Putamen (tissue), 1 donor: ENCODE data around the gene FN1.
"Not testable (repeated sequence)": the region's sequence is repeated elsewhere in the genome, so short reads cannot be mapped to it uniquely, and the experiment has no call there.

Experiments
- DNase-seq: peaks from one replicate; pipeline ENCODE4 v3.0.0-alpha.2; 2016; ENCODE audit warnings: low spot score

FN1 gene

DNA sequence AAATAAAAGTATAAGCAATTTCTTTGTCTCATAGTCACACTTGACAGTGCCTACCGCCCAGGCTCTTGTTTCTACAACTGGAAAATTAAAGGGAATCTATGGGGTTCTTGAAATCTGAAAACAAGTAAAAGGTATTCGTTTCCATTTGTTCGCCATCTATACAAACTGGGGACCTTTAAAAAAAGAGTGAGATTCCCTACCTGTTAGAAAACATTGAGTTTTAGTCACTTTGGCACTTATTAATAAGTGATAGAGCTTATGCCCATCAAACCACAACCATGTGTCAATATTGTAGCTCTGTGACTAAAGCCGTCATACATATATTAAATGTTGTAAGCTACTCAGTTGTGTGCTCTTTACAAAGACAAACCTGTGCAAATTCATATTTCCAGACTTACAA is 13.2 kb downstream of the FN1 start:
- DNase-seq, result no peak

DNA sequence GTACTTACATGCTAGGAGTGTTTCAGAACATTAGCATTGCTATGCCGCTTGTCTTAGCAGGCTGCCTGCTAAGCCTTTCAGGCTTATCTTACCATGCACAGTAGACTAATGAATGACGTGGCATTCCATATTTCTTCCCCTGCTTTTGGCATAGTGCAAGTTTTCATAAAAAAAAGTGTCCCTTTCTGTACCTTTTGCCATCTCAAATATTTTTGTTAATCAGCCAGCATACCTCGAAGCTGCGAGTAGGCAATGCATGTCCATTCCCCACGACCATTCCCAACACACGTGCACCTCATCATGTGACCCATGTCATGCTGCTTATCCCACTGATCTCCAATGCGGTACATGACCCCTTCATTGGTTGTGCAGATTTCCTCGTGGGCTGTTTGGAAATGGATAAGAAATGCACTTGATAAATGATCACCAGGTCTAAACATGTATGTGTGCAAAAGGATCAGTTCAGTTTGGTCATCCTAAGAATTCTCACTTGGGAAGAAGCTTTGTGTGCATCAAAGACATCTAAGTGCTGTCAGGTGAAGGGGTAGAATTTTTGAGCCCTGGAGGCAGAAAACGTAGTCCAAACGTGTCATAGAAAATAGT is 13.9 kb downstream of the FN1 start:
- DNase-seq, result no peak

DNA sequence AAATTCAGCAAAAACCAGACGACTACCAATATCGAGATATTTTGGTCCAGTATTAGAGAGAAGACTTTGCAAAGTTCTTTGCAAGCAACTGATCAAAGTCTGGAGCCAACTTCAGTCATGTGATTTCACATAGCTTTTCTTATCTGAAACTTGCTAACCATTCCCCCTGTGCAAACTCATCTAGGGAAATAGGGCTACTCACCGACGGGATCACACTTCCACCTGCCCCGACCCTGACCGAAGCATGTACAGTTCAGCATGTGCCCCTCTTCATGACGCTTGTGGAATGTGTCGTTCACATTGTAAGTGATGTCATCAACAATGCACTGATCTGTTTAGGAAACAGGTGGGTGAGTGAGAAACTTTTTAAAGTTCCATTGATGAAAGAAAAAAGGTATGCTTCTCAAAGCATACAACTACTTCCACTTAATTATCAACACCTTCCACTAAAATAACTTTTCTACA is 15.4 kb downstream of the FN1 start:
- DNase-seq, result no peak

DNA sequence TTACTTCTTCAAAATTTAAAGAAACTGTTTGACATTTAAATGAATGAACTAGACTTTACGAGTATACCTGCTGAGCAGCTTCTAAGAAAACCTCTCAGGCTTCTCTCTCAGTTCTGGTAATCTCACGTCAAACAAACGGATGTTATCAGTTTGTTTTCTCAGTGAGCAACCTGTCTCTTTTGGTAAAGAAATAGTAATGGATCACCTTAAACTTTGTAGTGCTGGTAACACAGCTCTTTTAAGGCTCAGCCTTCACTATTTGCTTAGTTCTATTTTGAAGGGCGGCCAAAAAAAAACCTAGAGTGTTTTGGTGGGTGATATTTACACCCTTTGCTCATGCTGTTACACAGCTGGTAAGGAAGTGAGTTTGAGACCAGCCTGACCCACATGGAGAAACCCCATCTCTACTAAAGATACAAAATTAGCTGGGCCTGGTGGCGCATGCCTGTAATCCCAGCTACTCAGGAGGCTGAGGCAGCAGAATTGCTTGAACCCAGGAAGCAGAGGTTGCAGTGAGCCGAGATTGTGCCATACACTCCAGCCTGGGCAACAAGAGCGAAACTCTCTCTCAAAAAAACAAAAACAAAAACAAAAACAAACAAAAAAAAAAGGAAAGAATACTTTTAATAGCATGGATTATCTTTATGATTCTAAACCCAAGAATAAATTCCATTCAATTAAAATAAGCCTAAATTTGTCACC is 15.9 kb downstream of the FN1 start:
- DNase-seq, result no peak

DNA sequence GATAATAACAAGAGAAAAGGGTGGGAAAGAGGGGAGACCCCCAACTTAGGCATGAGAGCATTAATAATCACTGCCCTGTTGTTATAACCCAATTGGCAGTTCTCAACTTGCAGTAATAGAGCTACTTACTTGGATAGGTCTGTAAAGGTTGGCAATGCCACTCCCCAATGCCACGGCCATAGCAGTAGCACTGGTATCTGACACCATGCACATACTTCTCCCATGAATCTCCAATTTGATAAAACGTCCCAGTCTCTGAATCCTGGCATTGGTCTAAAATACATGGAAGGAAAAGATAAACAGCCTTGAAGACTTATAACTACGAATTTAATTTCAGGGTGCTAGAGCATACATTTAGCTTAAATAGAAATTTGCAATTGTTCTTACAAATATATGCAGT is 16.8 kb downstream of the FN1 start:
- no peak for DNase-seq

DNA sequence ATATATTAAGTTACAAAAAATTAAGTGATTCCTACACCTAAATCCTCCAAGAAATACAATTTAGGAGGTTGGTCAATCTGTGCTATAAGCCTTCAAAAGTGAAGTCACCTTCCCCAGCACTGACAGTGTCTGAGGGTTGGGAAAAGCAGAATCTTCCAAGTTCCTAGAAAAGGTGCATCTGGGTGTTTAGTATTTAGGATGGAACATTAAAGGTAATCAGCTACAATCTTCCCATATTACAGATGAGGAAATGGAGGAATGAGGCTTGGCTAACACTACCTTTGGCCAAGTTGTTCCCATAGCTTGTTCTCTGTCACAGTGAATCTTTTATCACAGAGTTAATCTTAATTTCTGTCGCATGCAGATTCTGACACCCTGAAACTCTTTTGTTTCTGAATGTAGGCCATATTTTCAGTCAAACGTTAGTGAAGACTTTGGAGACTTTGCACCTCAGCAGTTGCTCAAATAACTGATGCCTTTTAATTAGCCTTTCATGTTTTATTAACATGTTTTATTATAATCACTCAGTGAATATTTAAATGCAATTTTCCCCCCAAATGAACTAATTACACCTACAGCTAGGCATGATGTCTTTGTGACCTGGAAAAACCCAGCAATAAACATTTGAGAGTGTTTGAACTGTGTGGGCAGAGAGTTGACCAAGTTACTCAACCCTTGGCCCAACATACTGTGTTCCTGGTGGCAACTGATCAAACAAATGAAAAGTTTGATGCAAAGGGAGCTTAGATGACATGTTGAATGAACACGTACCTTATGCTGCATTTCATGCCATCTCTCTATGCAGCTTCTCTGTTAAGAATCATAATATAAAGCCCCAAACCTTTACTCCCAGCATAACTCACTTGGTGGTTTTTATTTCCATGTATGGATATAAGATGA is 17.6 kb downstream of the FN1 start:
- DNase-seq, result no peak

DNA sequence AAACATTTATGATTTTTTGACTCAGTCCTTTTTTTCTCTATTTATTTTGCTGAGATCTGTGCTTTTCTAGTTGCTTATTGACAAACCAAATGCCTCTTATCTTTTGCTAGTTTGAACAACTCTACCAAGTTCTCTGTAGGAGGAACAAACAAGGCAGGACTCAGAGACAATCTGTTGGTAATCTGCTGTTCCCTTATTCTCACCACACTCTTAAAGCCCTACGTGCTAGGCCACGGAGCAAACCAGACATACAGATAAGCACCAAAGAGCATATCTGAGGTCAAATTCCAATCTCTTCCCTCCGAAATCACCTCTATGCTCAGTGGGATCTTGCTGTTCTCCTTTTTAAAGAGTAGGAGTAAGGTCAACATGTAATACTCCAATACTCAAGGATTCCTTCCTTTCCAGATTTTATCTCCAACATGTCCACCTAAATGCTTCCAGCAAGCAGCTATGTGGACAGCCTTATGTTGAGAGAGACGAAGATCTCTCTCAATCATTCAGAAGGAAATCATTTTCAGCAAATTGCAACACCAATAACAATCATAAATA is 18.4 kb downstream of the FN1 start:
- DNase-seq, result no peak

DNA sequence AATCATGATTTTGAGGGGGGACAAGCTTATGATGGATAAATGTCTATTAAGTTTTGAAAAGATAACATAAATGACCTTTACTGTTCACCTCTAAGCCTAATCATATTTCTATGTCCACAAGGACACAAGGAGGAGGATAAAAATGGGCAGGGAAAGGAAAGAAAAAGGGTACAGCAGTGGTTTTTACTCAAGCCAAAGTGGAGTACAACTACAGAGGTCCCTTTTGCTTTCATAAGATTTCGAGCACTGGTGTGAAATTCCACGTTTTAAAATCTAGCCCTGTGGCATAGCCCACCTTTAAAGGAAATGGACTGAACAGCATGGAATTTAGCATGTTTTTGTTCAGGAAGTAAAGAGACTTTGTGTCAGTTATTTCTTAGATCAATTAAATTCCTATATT is 19.2 kb downstream of the FN1 start:
- no peak for DNase-seq

DNA sequence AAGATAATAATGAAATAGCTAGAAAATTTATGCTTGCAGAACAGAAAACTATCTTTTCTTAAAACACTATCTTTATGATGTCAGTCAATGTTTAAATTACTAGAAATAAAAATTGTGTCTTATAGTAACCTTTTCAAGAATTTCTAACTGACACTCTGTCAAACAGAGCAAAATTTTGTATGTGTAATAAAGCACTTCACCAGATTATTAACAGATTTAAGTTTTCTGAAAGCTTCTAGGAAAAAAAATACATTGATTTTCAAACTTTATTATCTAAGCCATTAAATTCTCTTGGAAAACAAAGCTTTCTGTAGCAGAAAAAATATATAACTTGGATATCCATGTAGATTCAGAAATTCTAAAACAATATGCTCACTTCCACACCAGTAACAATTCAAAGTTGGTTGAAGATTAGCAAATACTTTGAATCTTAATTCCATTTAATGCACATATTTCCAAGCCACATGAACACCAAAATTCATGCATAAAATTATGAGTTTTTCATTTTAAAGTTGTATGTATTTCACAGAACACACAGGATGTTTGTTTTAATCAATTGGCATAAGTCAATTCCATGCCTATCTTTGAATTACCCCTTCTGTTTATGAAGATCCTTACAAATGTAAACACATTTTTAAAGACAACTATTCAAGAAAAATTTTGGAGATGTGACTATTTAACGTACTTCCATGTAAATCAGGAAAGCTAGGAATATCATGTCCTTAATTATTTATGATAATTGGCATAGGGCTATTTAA is 19.9 kb downstream of the FN1 start:
- DNase-seq, result no peak

DNA sequence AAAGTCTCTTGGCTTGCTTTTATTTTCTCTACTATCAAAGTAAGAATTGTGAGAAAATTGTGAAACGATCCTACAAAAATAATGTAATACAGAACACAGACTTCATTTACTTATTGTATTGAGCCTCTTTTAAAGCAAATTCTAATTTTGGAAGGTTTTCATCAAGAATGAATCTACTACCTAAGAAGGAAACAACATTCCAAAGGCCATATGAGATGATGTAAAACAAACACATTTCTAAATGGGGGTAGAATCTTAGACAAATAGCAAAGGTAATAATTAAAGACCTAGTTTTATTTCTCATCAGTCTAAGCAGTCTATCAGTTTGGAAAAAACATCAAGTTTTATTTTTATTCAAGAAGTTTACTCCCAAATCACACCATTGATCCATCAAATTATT is 20.6 kb downstream of the FN1 start:
- no peak for DNase-seq

DNA sequence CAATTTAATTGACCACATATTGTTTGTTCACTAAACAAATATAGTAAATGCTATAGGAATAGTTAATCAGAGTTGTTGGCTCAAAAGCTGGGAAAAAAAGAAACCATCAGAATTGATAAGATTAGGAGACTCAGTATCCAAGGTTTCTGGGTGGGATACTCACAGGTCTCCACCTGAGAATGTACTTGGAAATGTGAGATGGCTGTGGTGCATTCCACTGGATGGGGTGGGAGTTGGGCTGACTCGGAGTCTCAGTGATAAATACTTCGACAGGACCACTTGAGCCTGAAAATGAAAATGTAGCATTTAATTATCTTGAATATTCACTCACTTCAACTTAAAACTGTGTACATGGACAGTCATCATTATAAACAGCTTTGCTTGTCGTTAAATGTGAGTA is 21.2 kb downstream of the FN1 start:
- no peak for DNase-seq

DNA sequence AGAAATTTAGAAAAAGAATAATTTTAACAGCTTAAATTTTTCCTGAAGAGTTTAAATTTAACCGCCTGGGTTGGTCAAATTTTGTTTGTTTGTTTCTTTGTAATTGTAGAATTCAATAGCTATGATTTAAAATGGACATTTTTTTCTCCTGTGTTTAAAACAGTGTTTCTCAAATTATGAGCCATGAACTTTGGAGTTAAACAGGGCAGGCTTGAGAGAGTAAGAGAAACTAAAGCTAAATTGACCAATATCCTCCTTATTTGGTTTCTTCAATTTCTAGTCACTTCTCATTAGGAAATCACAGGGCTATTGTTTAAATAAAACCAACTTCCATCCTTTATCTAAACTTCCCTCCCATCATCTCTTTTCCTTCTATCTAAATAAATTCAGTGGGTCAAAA is 21.9 kb downstream of the FN1 start:
- no peak for DNase-seq

DNA sequence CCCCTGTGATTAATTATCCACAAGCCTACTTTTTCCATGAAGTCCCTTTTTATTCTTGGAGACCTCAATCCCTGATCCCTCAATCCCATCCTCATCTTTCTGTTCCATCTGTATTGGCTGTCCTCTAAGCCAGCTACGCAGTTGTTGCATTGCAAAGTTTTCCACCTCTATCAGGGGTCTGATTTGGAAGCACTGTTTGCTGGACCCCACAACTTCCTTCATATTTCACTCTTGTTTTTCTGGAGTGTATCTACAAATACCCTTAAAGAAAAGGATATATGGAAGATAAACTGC is 22.4 kb downstream of the FN1 start:
- DNase-seq, result no peak

DNA sequence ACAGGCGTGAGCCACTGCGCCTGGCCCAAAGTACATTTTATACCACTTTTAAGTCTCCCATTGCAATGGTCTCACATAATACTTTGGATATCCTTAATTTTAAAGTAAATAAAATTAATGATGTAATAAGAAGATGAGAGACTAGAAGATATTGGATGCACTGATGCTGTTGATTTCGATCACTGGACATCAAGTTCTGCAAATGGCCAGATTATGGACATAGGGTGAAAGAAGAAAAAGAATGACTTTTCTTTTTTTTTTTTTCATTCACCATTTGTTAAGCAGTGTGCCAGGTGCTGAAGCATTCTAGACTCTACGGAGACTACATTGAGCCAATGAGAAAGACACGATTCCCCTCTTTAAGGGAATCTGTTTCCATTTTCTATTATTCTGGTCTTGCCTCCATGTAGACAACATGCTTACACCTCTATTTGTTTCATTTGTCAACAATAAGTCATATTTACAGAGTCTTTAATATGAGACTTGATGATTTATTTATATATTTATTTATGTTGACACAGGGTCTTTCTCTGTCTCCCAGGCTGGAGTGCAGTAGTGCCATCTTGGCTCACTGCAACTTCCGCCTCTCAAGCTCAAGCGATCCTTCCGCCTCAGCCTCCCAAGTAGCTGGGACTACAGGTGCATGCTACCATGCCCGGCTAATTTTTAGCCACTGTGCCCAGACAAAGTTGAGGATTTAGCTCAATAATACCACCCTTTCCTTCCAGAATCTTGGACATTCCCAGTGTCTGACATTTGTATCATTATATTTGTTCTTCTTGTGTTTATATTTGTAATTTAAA is 23.7 kb downstream of the FN1 start:
- DNase-seq, result no peak

DNA sequence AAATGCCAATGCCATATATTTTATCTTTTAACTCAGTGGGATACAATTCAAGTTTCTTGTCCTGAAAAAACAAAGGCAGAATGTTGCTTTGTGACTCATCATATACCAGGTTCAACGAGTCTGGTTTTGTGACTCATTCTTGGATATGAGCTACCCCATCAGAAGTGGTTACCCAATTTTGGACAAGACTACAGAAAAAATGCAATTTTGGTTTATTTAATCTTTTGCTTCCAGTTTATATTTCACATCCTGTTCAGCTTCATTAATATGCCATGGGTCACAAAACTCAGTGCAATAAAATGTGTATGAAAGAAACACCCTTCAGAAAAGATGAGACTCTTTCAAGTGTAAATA is 25.0 kb downstream of the FN1 start:
- no peak for DNase-seq

DNA sequence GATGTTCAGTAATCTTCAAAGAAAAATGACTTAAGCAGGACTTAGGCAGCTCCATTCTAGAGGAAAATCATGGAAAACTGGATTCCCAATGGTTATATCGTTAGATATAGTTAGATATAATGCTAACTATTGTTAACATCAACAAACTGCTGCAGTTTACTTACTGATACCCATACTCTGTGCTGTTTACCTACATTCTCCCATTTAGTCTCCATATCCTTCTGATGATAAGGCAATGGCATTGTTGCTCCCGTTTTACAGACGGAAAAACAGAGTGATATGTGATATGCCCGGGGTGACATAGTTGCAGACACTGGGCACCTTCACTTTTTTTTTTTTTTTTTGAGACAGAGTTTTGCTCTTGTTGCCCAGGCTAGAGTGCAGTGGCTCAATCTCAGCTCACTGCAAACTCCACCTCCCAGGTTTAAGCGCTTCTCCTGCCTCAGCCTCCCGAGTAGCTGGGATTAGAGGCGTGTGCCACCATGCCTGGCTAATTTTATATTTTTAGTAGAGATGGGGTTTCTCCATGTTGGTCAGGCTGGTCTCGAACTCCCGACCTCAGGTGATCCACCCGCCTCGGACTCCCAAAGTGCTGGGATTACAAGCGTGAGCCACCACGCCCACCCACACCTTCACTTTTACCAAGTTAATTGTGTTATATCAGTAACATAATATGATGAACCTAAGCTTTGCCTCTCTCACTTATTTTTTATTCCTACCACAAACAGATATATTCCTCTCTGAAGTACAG is 25.5 kb downstream of the FN1 start:
- not testable (repeated sequence) for DNase-seq

DNA sequence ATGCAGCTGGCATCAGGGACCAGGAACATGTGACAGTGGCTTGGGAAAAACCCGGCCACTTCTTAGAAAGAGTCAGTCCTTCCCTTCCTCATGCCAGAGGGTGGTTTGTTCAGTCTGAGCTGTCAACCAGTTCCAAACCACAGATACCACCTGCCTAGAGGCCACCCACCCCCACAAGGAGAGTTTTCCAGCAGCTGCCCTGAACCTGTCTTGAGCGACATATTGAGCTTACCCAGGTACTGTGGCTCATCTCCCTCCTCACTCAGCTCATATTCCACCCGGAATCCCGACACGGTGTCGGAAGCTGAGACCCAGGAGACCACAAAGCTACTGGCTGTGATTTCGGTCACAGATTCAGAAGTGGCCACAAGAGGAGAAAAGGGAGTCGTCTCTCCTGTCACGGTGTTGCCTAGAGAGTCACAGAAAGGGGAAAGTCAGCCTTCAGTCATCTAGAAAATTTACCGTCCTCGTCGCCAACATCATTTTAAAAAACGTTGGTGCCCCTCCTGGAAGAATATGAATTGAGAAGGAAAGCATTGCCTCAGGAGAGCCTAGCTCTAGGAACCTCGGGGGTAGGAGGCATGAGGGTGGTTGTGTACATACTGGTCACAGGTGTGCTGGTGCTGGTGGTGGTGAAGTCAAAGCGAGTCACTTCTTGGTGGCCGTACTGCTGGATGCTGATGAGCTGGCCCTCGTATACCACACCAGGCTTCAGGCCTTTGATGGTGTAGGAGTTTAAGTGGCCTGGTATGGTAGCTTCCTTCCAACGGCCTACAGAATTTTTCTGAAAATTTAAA is 26.3 kb downstream of the FN1 start:
- DNase-seq, result no peak

DNA sequence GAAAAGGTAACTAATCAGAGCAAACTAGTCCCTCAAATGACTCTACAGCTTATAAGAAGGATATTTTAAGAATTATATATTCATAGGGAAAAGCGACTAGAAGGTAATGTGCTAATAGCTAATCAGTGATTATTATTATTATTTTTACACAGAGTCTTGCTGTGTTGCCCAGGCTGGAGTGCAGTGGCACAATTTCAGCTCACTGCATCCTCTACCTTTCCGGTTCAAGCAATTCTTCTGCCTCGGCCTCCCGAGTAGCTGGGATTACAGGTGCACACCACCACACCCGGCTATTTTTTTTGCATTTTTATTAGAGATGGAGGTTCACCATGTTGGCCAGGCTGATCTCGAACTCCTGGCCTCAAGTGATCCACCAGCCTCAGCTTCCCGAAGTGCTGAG is 27.4 kb downstream of the FN1 start:
- not testable (repeated sequence) for DNase-seq

DNA sequence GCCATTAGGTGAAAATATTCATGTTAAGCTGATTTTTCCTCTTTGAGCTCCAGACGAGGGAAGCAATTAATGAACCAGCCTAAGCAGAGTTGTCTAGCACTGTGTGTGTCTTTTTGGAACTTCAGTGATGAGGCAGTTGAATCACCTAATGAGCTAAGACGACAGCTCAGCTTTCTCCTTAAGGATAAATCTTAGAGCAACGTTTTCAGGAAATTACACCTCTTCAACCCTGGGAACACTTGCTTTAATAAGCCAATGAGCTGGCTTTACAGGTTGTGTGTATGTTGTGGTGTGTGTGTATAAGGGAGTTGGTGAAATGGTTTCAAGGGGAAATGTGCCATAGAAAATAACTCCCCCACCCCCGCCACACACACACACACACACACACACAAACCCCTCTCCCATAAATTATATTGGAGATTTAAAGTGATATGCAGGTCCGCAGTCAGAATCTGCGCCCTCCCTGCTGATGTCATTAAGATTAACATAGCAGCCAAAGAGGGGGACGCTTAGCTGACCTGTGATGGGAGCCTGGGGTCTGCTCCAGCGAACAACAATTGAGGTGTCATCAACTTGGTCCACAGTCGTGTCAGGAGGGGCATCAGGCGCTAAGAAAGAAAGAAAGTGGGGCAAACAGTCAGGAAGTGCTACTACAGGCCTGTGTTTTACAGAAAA is 28.1 kb downstream of the FN1 start:
- DNase-seq, result no peak
